K562 (cell line): ENCODE measurements around the gene CTAG2. TPM values are rescaled to one million over a fixed set of nuclear protein-coding genes. Genes with fewer than 3 reads are reported as not detected.
A peak's percentile ranks its signal among the peaks of the same experiment; 100 is the strongest.
"Not testable (repeated sequence)": the region's sequence is repeated elsewhere in the genome, so short reads cannot be mapped to it uniquely, and the experiment has no call there.

ENCODE experiments used
- ATAC-seq: fragments of 200-7000 bp; cut with Tn5 transposase; 3 replicates; pipeline ENCODE4 v1.9.1; 2020; ENCODE audit warnings: moderate library complexity
- BruUV-seq: library from RNA; stranded (reverse); fragments of 400-500 nt; replicated peaks from 2 replicates; lab custom pipeline; 2021; lab: Mats Ljungman, UMichigan
- CTCF ChIA-PET: fragments of 300-600 bp; formaldehyde crosslinking; extraction: SDS; loops from one replicate; lab custom pipeline; 2021; ENCODE audit warnings: low intra/inter-chr PET ratio; lab: Yijun Ruan, JAX
- POLR2A ChIA-PET: fragments of 300-600, 350-650 bp; sonication (Branson Sonifier 250); formaldehyde crosslinking; extraction: SDS; loops from one replicate; lab custom pipeline; 2021; ENCODE audit warnings: antibody characterized with exemption, inconsistent platforms; lab: Yijun Ruan, JAX
- DNase-seq, 4 experiments: peaks; one replicate each; pipeline versions ENCODE4 v3.0.0 to v3.0.0-alpha.2; 2011 to 2018; ENCODE audit warnings: low spot score in 3 of 4, mixed read lengths in 3 of 4; ENCODE audit errors: extremely low read depth in 1 of 4
- FAIRE-seq: peaks from 2 replicates; lab custom pipeline; 2011; peaks lifted over from hg19 to GRCh38; lab: Jason Lieb, UNC
- H2AFZ ChIP-seq: 2 replicates; pipeline ENCODE4 v1.6.0; 2011; ENCODE audit warnings: low read depth, low read length, control low read depth, inconsistent platforms
- H3K27ac ChIP-seq: fragments of 200-600 bp; 3 replicates; pipeline ENCODE4 v1.8.0; 2011; ENCODE audit warnings: low read depth, mild to moderate bottlenecking, control low read depth, inconsistent platforms, low read length, moderate library complexity, mixed read lengths; ENCODE audit errors: extremely low read depth
- H3K27me3 ChIP-seq, 2 experiments: fragments of 300-600 bp in 1 of 2; 2 replicates in 1 of 2; 3 replicates in 1 of 2; pipeline versions ENCODE4 v1.6.0 to v1.8.0; 2011; ENCODE audit warnings: inconsistent platforms in 2 of 2, low read length in 2 of 2, mild to moderate bottlenecking in 1 of 2, mixed read lengths in 1 of 2, moderate library complexity in 1 of 2; ENCODE audit not compliant: control insufficient read depth in 2 of 2, insufficient read depth in 2 of 2
- H3K36me3 ChIP-seq: fragments of 300-600 bp; 3 replicates; pipeline ENCODE4 v1.8.0; 2011; ENCODE audit warnings: mild to moderate bottlenecking, low read length, inconsistent platforms; ENCODE audit not compliant: control insufficient read depth, insufficient read depth
- H3K4me1 ChIP-seq, 2 experiments: fragments of 200-600 bp in 1 of 2; replicated peaks in 1 of 2; 2 replicates in 1 of 2; 3 replicates in 1 of 2; pipeline versions ENCODE4 v1.5.1 to v1.8.0; 2011; ENCODE audit warnings: inconsistent platforms in 2 of 2, low read length in 2 of 2, mild to moderate bottlenecking in 1 of 2, mixed read lengths in 1 of 2, moderate library complexity in 1 of 2; ENCODE audit not compliant: control insufficient read depth in 2 of 2, insufficient read depth in 2 of 2
- H3K4me2 ChIP-seq: 2 replicates; pipeline ENCODE4 v1.6.1; 2011; ENCODE audit warnings: low read length, control low read depth, inconsistent platforms, mixed read lengths; ENCODE audit not compliant: insufficient read depth
- H3K4me3 ChIP-seq: fragments of 200-600 bp; sonication (generic), shearing (Covaris generic); 2 replicates; pipeline ENCODE4 v1.5.1; 2016; ENCODE audit warnings: control low read depth, inconsistent platforms
- H3K79me2 ChIP-seq: fragments of 200-600 bp; 3 replicates; pipeline ENCODE4 v1.8.0; 2011; ENCODE audit warnings: low read length, inconsistent platforms; ENCODE audit not compliant: control insufficient read depth, insufficient read depth
- H3K9ac ChIP-seq, 2 experiments: 2 replicates each; pipeline versions ENCODE4 v1.6.0 to v1.6.1; 2011; ENCODE audit warnings: low read depth in 2 of 2, low read length in 2 of 2, control low read depth in 1 of 2, inconsistent platforms in 1 of 2, mild to moderate bottlenecking in 1 of 2, mixed read lengths in 1 of 2; ENCODE audit not compliant: insufficient read depth in 1 of 2
- H3K9me1 ChIP-seq: one replicate; pipeline ENCODE4 v1.6.0; 2011; ENCODE audit warnings: inconsistent platforms, mild to moderate bottlenecking, low read length, moderate library complexity; ENCODE audit not compliant: control insufficient read depth, insufficient read depth
- H3K9me3 ChIP-seq: replicated peaks from 2 replicates; pipeline ENCODE4 v1.5.1; 2011; ENCODE audit warnings: low read depth, low read length, inconsistent platforms; ENCODE audit not compliant: control insufficient read depth, insufficient read depth
- H4K20me1 ChIP-seq: replicated peaks from 2 replicates; pipeline ENCODE4 v1.6.1; 2011; ENCODE audit warnings: low read length, inconsistent platforms, mixed read lengths; ENCODE audit not compliant: control insufficient read depth, insufficient read depth
- WGBS: fragments of 100-300 bp; shearing (Covaris generic); methylation state at CpG from one replicate; pipeline ENCODE4 v1.1.6; 2016; ENCODE audit warnings: low coverage, mixed read lengths; ENCODE audit not compliant: insufficient coverage; ENCODE audit errors: missing lambda C conversion rate; 5-methylcytosine and 5-hydroxymethylcytosine counted together
- in situ Hi-C: fragments of 300-500 bp; cut with MboI; formaldehyde crosslinking; loops from 4 replicates; pipeline ENCODE4 v1.15.0; 2018; ENCODE audit warnings: inconsistent platforms, mixed read lengths
- intact Hi-C: fragments of 100-400 bp; cut with micrococcal nuclease; formaldehyde crosslinking; loops from 2 replicates; pipeline ENCODE4 v1.14.2; 2022
- polyA plus RNA-seq, 8 experiments: library from polyadenylated mRNA; depleted of rRNA in 4 of 8; stranded (reverse) in 5 of 8; unstranded in 3 of 8; fragments of >200 nt; fragmentation: Nextera tagmentation in 2 of 8; fragmentation: Illumina TruSeq in 1 of 8; extraction: Ambion mirVana in 2 of 8; extraction: Trizol in 1 of 8; gene quantifications; 2 replicates each; pipeline versions ENCODE4 v1.2.1 to v1.2.3, GENCODE V29; 2011 to 2014; ENCODE audit warnings: inconsistent platforms in 1 of 8, missing spikeins in 1 of 8
- total RNA-seq, 7 experiments: library from RNA; depleted of rRNA in 6 of 7; stranded (reverse); fragments of >200 nt in 6 of 7; fragmentation: Illumina TruSeq in 2 of 7; extraction: Trizol in 2 of 7; gene quantifications; 2 replicates each; pipeline versions ENCODE4 v1.2.1 to v1.2.3, GENCODE V29; 2011 to 2021; ENCODE audit warnings: low replicate concordance in 1 of 7

CTAG2 gene
- total and polyA plus RNA-seq, 9 of the 15 experiments (the other 6 are each of a cell fraction or from before 2014, with no cell fraction given): 1.7 to 63.0 (median 18.8) TPM

DNA sequence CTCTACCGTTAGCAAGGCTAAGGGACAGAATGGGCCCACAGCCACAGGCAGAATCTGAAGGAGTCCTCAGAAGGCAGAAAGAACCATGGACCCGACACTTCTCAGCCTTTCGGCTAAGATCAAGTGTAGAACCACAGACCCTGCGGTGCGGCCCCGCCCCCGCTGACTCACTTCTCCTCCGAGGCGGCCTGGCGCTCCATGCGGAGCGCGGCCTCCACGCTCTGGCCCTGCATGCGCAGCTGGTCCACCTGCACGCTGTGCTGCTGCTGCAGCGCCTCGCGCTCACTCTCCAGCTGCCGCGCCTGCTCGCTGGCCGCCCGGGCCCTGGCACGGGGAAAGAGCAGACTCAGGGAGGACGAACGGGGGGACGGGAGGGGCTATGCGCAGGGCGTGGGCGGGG, 9.7 kb downstream of the CTAG2 start:
- CTCF ChIA-PET, in situ Hi-C loops, DNase-seq: not testable (repeated sequence)

DNA sequence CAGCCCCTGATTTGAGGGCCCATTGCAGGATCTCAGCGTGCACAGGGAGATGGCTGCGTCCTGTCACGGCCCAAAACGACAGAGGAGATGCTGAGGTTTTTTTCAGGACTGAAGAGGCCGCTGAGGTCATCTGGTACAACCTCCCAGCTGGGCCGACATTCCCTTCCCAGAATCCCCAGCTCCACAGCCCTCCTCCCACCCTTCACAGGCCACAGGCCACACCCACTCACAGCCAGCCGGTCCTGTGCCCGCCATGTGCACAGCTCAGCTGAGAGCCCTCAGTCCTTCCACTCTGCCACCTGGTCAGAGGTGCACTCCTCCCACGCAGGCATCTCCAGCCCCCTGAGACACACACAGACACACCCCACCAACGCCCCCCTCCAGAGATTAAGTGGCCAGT, 11.6 kb downstream of the CTAG2 start:
- intact Hi-C loops, H3K9ac ChIP-seq, H3K27me3 ChIP-seq, H3K79me2 ChIP-seq, H3K4me2 ChIP-seq, POLR2A ChIA-PET, BruUV-seq, DNase-seq, H3K9me3 ChIP-seq, H3K4me1 ChIP-seq, H3K27ac ChIP-seq, H2AFZ ChIP-seq, H3K36me3 ChIP-seq, in situ Hi-C loops, H3K9me1 ChIP-seq, FAIRE-seq, CTCF ChIA-PET, H3K4me3 ChIP-seq, H4K20me1 ChIP-seq: not testable (repeated sequence)
- ATAC-seq: peak; percentile 85
- WGBS: no CpG with 5 or more reads among the region's 10 CpGs

More for the DNA sequence above, 9.7 kb downstream of the CTAG2 start:
- H4K20me1 ChIP-seq, intact Hi-C loops, H3K27me3 ChIP-seq, H3K9ac ChIP-seq, H3K9me3 ChIP-seq, H3K36me3 ChIP-seq, H3K4me1 ChIP-seq, H3K9me1 ChIP-seq, H2AFZ ChIP-seq, H3K4me3 ChIP-seq, POLR2A ChIA-PET, BruUV-seq, H3K4me2 ChIP-seq, H3K79me2 ChIP-seq, H3K27ac ChIP-seq: not testable (repeated sequence)
- peak; percentile 87 for ATAC-seq
- peak; percentile 58 for FAIRE-seq
- WGBS: no CpG with 5 or more reads among the region's 31 CpGs

DNA sequence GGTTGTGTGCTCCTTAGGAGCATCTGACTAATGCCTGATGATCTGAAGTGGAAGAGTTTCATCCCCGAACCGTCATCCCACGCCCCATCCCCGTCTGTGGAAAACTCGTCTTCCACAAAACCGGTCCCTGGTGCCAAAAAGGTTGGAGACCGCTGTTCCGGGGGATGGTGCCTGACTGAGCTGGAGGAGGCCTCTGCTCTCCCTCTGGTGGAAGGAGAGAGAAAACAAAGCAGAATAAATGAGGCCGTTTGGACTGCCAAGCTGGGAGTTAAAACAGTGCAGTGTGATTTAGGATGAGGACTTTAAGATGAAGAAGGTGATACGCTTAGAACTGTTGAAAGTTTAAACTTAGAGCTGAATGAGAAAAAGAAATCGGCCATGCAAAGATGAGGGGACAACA, 19.7 kb downstream of the CTAG2 start:
- H3K4me1 ChIP-seq, H3K4me2 ChIP-seq, H4K20me1 ChIP-seq, H3K4me3 ChIP-seq, H3K9ac ChIP-seq, H2AFZ ChIP-seq, BruUV-seq, H3K27ac ChIP-seq, H3K27me3 ChIP-seq, POLR2A ChIA-PET, H3K9me1 ChIP-seq, FAIRE-seq, in situ Hi-C loops, H3K9me3 ChIP-seq, intact Hi-C loops, H3K79me2 ChIP-seq, DNase-seq, CTCF ChIA-PET, H3K36me3 ChIP-seq: not testable (repeated sequence)
- peak; percentile 64 for ATAC-seq
- no CpG with 5 or more reads among the region's 11 CpGs for WGBS

DNA sequence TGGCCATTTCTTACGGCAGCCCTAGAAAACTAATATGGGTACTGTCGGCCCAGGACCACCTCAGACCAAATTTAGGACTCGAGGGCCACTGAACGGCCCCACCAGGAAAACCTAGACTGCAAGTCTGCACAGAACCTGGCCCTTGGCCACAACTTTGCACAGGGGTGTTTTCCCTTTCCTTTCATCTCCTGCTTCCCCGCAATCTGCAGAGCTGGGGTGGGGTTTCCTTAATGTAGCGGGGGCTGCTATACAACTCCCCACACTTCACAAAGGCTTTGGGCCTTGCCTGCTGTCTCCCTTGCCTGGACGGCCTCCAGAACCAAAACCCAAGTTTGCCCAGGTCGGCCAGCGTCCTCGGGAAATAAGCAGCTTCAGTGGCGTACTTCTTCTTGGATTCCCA, 22.4 kb downstream of the CTAG2 start:
- H3K79me2 ChIP-seq, H3K4me2 ChIP-seq, H3K27ac ChIP-seq, CTCF ChIA-PET, FAIRE-seq, ATAC-seq, H3K36me3 ChIP-seq, H3K9me3 ChIP-seq, intact Hi-C loops, DNase-seq, H3K9ac ChIP-seq, H4K20me1 ChIP-seq, H3K4me1 ChIP-seq, in situ Hi-C loops, POLR2A ChIA-PET, BruUV-seq, H3K4me3 ChIP-seq, H3K9me1 ChIP-seq, H2AFZ ChIP-seq, H3K27me3 ChIP-seq: not testable (repeated sequence)
- no CpG with 5 or more reads among the region's 11 CpGs for WGBS
